ENCODE results near the gene NCAPD2.

Gene NCAPD2, protein sequence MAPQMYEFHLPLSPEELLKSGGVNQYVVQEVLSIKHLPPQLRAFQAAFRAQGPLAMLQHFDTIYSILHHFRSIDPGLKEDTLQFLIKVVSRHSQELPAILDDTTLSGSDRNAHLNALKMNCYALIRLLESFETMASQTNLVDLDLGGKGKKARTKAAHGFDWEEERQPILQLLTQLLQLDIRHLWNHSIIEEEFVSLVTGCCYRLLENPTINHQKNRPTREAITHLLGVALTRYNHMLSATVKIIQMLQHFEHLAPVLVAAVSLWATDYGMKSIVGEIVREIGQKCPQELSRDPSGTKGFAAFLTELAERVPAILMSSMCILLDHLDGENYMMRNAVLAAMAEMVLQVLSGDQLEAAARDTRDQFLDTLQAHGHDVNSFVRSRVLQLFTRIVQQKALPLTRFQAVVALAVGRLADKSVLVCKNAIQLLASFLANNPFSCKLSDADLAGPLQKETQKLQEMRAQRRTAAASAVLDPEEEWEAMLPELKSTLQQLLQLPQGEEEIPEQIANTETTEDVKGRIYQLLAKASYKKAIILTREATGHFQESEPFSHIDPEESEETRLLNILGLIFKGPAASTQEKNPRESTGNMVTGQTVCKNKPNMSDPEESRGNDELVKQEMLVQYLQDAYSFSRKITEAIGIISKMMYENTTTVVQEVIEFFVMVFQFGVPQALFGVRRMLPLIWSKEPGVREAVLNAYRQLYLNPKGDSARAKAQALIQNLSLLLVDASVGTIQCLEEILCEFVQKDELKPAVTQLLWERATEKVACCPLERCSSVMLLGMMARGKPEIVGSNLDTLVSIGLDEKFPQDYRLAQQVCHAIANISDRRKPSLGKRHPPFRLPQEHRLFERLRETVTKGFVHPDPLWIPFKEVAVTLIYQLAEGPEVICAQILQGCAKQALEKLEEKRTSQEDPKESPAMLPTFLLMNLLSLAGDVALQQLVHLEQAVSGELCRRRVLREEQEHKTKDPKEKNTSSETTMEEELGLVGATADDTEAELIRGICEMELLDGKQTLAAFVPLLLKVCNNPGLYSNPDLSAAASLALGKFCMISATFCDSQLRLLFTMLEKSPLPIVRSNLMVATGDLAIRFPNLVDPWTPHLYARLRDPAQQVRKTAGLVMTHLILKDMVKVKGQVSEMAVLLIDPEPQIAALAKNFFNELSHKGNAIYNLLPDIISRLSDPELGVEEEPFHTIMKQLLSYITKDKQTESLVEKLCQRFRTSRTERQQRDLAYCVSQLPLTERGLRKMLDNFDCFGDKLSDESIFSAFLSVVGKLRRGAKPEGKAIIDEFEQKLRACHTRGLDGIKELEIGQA (N-terminal part only)

GRCh38 chr12:6493497-6494257, at the start of gene NCAPD2:
Gene NCAPD2 (plus strand): TSS chr12:6494102. CDS start chr12:6495099, 997 bp downstream.
- peak; percentile 95 for DNase-seq

DNA sequence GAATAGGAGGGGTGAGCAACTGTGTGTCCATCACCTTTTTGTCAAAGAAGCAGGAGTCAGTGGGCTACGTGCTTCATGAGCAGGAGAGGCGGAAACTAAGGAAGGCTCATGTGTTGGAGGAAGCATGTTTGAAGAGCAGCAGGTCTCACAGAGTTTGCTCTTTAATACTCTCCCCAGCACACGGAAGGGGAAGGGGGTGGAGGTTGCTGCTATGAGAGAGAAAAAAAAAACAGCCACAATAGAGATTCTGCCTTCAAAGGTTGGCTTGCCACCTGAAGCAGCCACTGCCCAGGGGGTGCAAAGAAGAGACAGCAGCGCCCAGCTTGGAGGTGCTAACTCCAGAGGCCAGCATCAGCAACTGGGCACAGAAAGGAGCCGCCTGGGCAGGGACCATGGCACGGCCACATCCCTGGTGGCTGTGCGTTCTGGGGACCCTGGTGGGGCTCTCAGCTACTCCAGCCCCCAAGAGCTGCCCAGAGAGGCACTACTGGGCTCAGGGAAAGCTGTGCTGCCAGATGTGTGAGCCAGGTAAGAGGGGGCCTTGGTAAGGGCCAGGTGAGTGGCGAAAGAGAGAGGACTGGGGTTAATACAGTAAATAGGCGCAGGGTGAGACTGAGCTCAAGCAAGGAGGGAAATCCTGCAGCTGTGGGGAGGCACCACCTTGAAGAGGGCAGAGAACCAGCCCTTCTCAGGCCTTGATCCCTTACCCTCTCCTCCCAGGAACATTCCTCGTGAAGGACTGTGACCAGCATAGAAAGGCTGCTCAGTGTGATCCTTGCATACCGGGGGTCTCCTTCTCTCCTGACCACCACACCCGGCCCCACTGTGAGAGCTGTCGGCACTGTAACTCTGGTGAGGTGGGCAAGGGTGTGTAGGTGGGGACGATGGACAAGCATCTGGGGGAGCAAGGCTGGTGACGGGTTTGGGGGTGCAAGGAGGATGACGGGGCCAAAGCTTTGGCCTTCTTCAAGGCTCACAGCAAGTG, 48.9 kb upstream of the NCAPD2 start, which contains the start of gene CD27:
CD27 (plus strand) TSS at position 252 of the 985 bp plus-strand sequence; CDS start at position 393, 141 bp downstream.
- no peak for DNase-seq

- DNase-seq = no peak
Measured at GRCh38 chr12:6450091-6450868, 43.6 kb upstream of the NCAPD2 start.

- peak; percentile 31 for DNase-seq
Measured at GRCh38 chr12:6450869-6451347, 43.0 kb upstream of the NCAPD2 start.

- peak; percentile 82 for DNase-seq
Measured at GRCh38 chr12:6451348-6452244, 42.3 kb upstream of the NCAPD2 start, which contains the start of gene TAPBPL. Gene TAPBPL (plus strand): TSS chr12:6452042. CDS start chr12:6452249, 207 bp downstream.

DNA sequence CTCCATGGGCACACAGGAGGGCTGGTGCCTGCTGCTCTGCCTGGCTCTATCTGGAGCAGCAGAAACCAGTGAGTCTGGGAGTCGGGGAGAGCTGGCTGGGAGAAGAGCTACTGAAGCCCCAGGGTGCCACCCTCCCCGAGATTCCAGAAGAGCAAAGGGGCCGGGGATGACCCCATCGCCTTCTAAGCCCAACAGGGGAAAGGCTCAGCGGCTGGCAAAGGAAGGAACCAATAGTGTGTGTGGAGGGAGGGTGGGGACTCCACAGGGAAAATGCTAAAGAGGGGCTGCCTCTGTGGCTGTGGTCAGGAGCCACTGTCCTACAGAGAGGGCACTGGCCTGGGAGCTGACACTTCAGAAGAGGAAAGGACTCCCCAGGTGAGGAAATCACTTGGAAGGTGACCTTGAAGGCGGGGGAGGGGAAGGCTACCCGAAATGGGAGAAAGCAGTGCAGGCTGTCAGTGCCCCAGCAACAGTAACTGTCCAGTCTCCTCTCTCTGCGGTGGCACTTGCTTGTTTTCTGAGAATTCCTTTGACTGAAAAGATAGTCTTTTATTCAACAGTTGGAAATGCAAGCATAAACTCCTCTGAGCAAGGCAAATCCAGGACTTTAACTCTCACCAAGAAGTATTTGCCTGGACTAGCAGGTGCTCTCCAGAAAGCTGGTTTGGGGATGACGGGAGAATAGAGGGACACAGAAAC, 41.5 kb upstream of the NCAPD2 start:
- peak; percentile 31 for DNase-seq

GRCh38 chr12:6452944-6453630, 40.8 kb upstream of the NCAPD2 start:
- peak; percentile 35 for DNase-seq

GRCh38 chr12:6457220-6457945, 36.5 kb upstream of the NCAPD2 start:
- DNase-seq = no peak

DNA sequence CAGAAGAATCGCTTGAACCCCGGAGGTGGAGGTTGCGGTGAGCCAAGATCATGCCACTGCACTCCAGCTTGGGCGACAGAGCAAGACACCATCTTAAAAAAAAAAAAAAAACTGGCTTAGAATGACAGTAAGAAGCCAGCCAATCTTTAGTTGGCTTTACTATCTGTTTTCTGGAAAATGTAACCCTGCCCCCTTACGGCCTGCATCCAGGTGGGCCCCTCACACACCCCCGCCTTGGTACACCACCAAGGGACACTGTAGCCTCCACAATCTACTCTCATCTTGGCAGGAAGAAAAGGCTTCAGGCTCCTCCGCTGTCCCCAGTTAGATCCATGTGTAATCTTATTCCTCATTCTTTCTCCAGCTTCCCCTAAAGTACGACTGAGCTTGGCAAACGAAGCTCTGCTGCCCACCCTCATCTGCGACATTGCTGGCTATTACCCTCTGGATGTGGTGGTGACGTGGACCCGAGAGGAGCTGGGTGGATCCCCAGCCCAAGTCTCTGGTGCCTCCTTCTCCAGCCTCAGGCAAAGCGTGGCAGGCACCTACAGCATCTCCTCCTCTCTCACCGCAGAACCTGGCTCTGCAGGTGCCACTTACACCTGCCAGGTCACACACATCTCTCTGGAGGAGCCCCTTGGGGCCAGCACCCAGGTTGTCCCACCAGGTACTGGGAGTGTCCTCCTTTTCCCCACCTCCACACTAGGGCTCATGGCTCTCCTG, 35.5 kb upstream of the NCAPD2 start:
- no peak for DNase-seq

GRCh38 chr12:6459004-6459337, 34.9 kb upstream of the NCAPD2 start:
- DNase-seq = no peak

DNA sequence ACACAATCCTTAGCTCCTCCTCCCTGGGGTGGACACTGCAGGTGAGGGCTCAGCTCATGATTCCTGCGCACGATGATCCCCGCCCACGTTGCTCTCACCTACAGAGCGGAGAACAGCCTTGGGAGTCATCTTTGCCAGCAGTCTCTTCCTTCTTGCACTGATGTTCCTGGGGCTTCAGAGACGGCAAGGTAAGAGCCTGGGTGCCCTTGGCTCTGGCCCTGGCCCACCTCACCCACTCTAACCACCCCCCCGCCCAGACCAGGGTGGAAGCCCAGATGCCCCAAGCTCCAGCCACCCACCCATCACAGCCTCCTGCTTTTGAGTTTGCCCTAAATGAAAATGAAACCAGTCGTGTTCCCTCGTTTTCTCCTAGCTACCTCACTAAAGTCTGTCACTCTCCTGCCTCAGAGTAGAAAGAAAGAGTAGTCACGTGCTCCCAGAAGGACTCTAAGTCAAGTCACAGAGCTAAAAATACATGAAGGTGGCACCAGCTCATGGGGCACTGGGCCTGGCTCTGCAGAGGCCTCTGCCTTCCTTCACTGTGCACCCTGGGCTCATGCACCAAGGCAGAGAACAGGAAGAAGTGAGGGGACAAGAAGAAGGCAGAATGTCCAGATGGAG, 33.0 kb upstream of the NCAPD2 start:
- peak; percentile 40 for DNase-seq

GRCh38 chr12:6461401-6462233, 32.3 kb upstream of the NCAPD2 start:
- DNase-seq = peak; percentile 80

DNA sequence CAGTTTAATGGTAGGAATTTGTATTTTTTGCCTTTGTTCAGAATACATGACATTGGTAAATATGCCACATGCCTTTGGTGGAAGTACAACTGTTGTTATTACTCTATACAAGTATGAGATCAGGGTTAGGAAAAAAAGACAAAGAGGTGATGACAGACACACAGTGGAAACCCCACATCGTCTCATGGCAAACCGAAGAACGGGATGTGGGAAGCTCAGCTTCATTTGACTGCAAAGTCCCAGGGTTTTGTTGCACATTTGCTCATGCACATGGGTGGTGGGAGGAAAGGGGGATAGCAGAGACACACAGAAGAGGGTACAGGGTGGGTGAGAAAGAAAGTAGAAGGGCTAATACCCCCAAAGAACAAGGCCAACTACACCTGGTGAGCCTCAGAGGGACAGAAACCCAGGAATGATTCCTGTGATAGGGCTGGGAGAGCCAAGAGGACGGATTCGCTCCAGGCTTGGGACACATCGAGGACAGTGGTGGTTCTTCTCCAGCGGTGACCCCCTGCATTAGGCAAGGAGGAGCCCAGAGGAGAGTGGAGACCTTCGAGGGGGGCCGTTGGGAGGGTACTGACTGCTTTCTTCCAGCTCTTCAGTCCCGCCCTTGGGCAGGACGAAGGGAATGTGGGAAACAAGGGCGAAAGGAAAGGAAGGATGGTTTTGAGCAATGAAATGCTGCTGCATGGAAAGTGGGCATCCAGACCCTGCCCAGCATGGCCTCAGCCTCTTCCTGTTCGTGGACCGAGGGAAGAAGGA, 31.5 kb upstream of the NCAPD2 start:
- DNase-seq = peak; percentile 49

- DNase-seq = no peak
Measured at GRCh38 chr12:6463216-6463615, 30.7 kb upstream of the NCAPD2 start.
